GM21381 (cell line): ENCODE data around the gene SLC15A3.

Source experiments
- ATAC-seq: cut with Tn5 transposase; IDR thresholded peaks from one replicate; pipeline ENCODE4 v1.9.1; 2021; ENCODE audit warnings: mild to moderate bottlenecking, moderate library complexity; ENCODE audit not compliant: unreplicated experiment

SLC15A3 gene

DNA sequence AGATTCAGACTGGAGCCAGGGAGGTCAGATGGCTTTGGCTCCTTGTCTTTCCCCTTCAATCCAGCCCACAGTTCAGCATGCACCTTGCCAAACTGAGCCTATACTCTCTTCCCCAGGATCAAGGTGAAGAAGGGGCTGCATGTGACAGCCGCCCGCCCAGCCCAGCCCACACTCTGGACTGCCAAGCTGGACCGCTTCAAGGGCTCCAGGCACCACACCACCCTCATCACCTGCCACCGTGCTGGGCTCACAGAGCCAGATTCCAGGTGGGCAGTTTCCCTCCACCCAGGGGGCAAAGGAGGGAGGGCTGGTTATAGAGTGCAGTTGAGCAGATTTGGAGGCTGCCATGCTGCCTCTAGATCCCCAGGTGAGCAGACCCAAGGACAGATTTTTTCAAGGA is 21.6 kb downstream of the SLC15A3 start:
- ATAC-seq, result no peak

DNA sequence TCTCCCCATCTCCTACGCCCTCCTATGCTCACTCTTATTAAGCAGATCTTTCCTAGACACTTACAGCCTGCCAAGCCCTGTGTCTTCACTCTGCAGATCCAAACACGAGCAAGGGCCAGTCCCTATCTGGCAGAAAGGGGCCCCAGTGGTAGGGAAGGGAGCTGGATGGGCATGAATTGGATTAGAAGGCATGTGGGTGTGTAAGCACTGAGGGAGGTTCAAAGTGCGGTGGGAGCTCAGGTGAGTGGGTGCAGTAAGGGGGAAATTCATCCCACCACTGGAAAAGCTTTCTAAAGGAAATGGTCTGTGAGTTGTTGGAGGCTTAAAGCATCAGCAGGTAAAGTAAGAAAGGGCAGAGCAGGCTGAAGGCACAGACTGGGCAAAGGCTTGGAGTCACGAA is 22.2 kb downstream of the SLC15A3 start:
- no peak for ATAC-seq

DNA sequence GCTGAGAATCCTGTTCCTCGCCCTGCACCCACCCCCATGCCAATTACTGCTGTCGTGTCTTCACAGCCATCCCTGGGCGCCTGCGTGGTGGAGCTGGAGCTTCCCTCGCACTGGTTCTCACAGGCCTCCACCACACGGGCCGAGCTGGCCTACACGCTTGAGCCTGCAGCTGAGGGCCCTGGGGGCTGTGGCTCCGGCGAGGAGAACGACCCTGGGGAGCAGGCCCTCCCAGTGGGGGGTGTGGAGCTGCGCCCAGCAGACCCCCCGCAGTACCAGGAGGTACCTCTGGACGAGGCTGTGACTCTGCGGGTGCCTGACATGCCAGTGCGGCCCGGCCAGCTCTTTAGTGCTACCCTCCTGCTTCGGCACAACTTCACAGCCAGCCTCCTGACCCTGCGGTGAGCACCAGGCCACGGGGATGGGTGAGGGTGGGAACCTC is 23.4 kb downstream of the SLC15A3 start:
- no peak for ATAC-seq

DNA sequence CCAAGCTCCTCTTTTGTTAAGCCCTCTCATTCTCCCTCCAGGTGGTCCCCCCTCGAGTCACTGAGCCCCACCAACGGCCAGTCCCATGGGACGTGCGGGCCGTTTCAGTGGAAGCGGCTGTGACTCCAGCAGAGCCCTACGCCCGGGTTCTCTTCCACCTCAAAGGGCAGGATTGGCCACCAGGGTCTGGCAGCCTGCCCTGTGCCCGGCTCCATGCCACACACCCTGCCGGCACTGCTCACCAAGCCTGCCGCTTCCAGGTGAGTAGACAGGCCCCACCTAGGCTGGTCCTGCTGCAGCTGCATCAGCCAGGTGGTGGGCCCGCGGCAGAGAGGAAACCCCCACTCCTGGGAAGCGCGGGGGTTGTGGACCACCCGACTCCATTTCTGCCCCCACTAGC is 24.4 kb downstream of the SLC15A3 start:
- no peak for ATAC-seq

DNA sequence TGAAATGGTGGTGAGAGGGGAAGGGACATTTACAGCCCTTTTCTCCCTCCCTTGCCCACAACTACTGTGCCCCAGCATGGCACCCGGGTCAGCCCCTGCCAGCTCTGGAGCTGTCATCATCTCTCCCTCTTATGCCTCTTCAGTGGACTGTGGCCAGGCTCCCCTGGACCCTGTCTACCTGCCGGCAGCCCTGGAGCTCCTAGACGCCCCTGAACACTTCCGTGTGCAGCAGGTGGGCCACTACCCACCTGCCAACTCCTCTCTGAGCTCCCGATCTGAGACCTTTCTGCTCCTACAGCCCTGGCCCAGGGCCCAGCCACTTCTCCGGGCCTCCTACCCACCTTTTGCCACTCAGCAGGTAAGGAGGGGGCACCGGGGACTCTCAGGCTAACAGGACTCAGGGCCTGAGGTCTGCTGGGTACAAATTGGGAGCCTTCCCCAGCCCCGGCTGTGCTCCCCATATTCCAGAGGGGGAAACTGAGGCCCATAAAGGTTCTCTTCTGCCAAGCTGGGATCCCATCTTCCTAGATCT is 24.8 kb downstream of the SLC15A3 start:
- no peak for ATAC-seq

DNA sequence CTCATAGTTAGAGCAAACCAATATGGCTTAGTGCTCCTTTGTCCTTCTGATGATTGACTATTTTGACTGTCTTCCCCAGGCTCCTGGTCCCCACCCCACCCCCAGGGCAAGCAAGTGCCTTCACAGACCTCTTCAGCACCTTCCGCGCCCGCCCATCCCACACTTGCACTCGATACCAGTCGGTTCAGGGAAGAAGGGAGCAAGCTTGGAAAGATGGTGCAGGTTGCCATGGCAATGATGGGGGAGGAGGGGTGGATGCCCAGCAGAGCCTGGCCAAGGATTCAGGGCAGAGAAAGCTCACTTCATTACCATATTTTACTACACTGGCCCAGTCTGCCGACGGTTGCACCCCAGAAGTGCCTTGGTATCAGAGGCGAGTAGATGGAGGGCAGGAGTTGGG is 25.5 kb downstream of the SLC15A3 start:
- ATAC-seq, result no peak

DNA sequence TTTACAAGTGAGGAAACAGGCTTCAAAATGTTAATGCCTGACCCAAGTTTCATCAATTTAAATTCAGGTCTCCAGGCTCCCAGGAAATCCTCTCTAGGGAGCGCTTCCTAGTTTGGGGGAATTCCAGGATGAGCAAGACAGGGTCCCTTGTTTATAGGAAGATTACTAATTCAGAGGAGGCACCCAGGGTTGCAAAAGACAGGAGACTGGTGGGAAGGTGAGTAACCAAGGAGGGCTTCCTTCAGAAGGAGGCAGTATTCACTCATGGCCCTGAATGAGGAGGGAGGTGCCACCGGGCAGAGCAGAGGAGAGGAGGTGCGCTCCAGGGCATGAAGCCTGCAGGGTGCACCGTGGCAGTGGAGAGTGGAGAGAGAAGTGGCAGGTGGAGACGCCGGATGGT is 26.1 kb downstream of the SLC15A3 start:
- no peak for ATAC-seq

DNA sequence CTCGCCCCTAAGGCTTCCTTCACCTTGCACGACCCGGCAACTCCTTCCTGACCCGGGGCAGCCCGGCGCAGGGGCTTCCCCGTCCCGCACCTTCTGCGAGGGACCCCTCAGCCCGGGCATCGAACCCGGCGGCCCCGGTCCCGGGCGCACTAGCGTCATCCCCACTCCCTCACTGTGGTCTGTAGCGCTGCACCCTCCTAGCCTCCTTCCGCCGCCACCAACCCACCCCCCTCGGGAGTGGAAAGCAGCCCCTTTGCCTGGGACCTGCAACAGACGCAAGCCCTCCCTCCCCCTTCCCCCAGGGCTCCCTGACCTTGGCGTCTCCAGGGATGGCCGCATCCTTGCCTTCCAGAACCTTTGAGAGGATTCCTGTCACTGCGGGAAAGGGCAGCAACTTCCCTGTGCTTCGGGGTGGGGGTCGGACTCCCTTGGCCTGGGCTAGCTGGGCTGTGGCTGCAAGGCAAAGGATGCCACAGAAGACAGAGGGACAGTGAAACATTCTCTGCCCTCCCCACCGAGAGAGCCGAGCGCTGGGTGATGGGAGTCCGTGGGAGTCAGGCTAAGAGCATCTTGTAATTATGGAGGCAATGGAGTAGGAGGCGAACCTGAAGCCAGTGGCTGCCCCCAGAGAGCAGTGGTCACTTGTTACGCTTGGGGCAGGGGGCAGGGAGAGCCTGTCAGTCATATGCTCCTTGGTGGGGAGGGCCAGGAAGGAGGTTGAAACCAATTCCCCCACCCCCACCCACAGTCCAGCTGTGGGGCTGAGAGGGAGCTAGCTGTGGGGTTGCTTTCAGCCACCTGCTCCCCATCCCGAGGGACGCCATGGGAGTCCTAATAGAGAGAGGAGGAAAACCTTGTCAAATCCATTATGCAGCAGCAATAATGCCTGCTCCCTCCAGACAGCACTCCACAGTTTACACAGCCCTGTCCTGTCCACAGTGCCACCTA is 26.8 kb downstream of the SLC15A3 start:
- ATAC-seq, result no peak

DNA sequence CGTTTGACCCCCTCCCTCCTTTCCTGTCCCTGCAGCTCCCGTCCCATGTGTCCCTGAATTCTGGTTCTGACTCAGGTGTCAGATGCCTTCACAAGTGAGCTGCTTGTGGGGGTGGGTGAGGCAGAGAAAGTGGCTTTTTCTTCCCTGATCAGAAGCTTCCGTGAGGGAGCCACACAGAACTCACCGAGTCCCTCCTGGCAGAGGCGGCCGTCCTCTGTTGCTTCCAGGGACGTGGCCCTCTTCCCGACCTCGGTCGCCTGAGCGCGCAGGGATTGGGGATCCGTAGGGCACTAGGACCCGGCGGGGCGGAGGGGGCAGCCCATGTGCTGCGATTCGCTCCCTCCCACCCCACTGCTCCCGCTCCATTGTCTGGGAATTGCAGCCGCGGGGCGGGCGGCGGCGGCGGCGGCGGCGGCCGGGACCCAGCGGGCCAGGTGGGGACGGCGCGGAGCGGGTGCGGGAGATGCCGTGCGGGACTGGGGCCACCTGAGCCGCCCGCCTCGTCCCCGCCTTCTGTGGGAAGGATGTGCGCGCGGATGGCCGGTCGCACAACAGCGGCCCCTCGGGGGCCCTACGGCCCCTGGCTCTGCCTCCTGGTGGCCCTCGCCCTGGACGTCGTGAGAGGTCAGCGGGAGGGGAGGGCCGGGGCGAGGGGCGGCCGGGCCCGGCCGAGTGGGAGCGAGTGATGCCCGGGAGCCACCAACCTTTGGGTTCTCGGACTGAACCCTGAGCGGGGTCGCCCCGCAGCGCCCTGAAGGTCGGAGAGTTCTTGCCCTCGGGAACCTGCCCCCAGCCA is 27.7 kb downstream of the SLC15A3 start, which contains the start of gene TMEM132A:
TMEM132A (plus strand) TSS at position 351 of the 796 bp plus-strand sequence; CDS start at position 525, 174 bp downstream.
- no peak for ATAC-seq

DNA sequence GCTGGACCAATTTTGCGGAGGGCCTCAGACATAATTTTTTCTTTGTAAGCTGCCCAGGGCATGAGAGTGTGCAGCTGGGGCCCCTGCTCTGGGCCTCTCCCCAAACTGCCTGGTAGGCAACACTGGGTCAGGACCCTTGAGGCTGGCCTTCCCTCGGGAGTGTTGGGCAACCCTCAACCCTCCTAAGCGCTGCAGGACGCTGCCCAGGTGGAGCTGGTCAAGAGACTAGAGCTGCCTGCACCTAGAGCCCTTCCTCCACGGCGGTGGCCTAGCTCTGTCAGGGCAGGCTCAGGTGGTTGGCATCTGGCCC is 28.2 kb downstream of the SLC15A3 start:
- no peak for ATAC-seq

DNA sequence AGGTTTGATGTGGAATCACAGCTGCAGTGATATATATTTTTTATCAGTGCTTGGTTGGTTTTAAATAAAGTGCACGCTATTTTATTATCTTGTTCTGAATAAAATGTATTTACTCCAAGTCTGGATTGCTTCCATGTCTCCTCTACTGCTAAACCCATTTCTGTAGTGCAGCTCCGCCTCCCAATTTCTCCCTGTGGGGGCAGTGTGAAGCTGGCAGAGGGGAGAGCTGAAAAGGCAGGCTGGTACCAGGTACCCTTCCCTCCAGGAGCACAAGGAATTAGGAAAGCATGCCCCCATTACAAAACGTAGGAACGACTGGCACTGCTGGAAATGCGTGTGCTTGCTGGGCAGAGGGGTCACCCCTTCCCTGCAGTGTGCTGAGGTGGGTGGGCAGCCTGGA is 28.6 kb downstream of the SLC15A3 start:
- ATAC-seq, result no peak

DNA sequence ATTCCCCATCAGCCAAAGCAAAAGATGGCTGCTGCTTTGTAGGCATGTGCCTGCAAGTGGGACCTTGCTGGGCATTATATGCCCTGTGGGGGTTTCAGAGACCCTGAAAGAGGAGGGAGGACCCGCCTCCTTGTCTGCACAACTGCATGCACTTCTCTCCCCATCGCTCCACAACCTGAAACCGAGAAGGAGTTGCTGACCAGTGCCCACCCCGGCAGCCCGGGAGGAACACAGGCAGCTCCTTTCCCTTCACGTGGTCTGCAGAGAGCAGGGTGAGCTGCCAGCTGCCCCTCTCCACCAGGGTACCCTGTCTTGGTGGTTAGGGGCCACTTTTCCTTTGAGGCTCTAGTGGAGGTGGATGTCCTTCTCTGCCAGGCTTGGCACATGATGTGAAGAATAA is 29.1 kb downstream of the SLC15A3 start:
- no peak for ATAC-seq

DNA sequence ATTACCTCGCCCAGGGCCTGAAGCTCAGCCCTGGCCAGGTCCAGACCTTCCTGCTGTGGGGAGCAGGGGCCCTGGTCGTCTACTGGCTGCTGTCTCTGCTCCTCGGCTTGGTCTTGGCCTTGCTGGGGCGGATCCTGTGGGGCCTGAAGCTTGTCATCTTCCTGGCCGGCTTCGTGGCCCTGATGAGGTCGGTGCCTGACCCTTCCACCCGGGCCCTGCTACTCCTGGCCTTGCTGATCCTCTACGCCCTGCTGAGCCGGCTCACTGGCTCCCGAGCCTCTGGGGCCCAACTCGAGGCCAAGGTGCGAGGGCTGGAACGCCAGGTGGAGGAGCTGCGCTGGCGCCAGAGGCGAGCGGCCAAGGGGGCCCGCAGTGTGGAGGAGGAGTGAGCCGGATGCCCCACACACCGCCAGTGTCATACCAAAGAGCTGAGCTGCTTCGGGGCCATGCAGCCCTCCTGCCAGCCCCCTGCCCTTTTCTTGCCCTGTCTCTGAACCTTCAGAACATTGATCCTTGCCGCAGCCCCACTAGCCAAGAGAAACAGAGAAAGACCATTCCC is 30.1 kb downstream of the SLC15A3 start:
- no peak for ATAC-seq

DNA sequence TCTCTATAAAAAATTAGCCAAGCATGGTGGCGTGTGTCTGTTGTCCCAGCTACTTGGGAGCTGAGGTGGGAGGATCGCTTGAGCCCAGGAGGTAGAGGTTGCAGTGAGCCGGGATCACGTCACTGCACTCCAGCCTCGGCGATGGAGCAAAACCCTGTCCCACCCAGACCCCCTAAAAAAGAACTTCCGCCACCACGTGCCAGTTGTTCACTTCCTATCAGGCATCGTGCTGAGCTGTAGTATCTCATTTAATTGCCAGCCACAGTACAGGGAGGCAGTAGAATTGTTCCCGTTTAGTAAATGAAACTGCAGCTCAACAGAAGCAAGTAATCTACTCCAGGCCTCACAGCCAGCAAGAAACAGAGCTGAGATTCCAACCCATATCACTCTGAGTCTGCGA is 30.7 kb downstream of the SLC15A3 start:
- no peak for ATAC-seq

DNA sequence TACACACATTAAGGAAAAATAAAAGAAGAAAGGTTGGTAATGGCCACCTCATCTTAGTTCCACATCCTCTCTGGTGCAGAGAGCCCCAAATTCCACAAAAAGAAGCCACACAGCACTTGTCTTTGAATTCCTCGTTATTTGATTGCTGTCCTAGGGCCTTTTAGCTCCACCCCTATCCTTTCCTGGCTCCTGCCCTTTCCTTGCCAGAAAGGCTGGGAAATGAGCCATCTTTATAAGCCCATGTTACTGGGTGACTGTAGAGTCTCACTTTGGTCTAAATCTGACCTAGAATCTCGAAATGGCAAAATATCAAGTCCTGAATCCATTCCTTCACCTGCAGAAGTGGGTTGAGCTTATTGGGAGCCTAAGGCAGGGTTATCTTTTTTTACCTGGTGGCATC is 32.0 kb downstream of the SLC15A3 start:
- no peak for ATAC-seq

DNA sequence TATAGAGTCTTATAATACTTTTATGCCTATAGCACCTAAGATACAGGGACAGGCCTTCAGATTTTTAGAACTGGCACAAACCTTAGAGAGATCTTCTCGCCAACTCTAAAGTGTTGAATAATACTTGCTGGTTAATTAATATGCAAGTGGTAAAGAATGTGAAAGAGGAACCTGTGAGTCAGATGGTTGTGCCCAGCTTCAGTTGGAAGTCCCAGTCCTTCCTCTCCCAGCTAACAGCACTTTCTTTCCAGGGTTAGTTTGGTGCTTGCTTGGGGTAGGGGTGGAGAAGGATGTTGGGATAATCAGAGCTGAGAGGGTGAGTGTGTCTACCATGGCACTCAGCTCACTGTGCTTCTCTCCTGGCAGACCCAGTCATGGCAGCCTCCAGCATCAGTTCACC is 32.7 kb downstream of the SLC15A3 start:
- no peak for ATAC-seq

DNA sequence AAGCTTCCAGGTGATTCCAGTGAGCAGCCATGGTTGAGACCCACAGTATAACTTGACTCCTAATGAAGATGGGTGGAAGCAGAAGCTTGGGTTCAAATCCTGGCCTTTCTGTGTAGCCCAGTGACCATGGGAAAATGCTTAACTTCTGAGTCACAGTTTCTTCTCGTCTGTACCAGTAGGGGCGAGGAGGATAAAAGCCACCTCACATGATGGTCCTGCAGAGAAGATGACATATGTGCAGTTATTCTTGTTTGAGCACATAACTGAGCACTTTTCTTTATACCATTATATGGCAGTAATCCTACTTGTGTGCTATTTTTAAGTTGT is 33.1 kb downstream of the SLC15A3 start:
- no peak for ATAC-seq

DNA sequence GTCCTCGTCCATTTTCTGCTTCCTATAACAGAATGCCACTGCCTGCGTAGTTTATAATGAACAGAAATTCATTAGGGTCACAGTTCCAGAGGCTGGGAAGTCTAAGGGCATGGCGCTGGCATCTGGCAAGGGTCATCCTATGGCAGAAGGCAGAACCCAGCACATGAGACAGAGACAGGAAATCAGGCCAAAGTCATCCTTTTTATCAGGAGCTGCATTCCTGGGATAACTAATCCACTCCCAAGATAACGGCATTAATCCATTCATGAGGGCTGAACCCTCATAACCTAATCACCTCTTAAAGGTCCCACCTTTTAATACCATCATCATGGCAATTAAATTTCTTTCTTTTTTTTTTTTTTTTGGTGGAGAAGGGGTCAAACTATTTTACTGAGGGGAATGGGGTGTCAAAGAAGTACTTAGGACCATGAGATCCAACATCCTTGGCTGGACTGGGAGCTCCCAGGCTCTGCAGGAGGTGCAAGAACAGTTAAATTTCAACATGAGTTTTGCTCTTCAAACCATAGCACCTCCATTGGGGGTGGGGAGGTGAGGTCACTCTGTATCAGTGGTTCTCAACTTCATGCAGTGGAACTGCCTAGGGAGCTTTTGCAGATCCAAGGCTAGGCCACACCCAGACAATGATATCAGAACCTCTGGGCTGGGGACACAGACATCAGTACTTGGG is 33.6 kb downstream of the SLC15A3 start:
- ATAC-seq, result no peak

DNA sequence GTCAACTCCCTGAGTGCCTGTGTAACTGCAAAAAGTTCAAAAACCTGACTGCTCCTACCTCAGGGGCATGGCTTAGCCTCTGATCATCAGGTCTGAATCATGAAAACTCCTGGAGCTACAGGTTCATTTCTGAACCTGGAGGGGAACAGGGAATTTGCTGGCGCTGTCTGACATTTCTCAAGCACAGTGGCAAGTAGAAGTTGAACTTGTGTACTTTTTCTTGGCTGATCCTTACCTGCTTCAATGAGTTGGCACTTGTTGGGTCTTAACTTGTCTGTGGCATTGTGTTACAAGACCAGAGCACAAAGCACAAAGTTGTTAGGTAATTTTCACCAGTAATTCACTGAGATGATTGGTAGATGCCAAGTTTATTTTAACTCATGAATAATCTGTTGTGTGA is 34.7 kb downstream of the SLC15A3 start:
- ATAC-seq, result no peak

DNA sequence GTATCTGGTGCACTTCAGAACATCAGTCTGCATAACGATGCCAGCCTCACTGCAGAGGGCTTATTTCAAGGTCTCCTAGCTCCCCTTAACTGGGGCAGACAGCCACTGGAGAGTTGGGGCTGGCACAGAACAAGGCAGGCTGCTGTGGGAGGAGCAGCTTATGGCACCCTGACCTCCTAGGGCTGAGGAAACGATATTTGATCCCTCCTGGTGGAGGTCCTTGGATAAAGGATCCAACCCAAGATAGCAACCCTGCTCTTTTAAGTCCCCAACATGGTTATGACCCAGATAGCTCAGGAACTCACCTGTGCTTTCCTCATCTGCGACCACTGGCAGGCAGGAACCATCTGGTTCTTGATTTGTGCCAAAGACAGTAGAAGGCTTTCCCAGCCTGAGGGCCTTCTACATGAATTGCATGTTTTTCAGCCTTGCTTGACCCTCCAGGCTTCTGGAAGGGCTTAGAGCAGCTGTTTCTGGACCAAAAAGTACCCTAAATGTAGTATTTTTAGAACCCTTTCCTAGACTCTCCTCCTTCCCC is 35.2 kb downstream of the SLC15A3 start:
- no peak for ATAC-seq
